RWPE2 (cell line): Measurements from ENCODE around the gene NINJ2.
A peak's percentile ranks its signal among the peaks of the same experiment; 100 is the strongest.

Experiments used
- ATAC-seq: fragments of 200-7000 bp; cut with Tn5 transposase; 3 replicates; pipeline ENCODE4 v1.9.1; 2021; ENCODE audit warnings: low read depth
- DNase-seq: peaks from one replicate; pipeline ENCODE4 v3.0.0-alpha.2; 2020; ENCODE audit warnings: low spot score
- H3K27ac ChIP-seq: fragments of 450-650 bp; 2 replicates; pipeline ENCODE4 v1.5.1; 2017; ENCODE audit warnings: mild to moderate bottlenecking; ENCODE audit not compliant: poor library complexity, severe bottlenecking
- H3K27me3 ChIP-seq: fragments of 250-450 bp; sonication (Bioruptor Pico); 2 replicates; pipeline ENCODE4 v1.5.1; 2021; ENCODE audit warnings: mild to moderate bottlenecking, moderate library complexity; ENCODE audit not compliant: insufficient read depth, poor library complexity, severe bottlenecking
- H3K36me3 ChIP-seq: fragments of 250-450 bp; sonication (Bioruptor Pico); 2 replicates; pipeline ENCODE4 v1.5.1; 2020; ENCODE audit warnings: low read depth, mild to moderate bottlenecking, moderate library complexity
- H3K4me1 ChIP-seq: fragments of 250-450 bp; sonication (Bioruptor Pico); 2 replicates; pipeline ENCODE4 v1.5.1; 2021; ENCODE audit warnings: mild to moderate bottlenecking, moderate library complexity; ENCODE audit not compliant: insufficient read depth, poor library complexity, severe bottlenecking
- H3K4me3 ChIP-seq: fragments of 250-450 bp; sonication (Bioruptor Pico); 2 replicates; pipeline ENCODE4 v1.5.1; 2021; ENCODE audit warnings: mild to moderate bottlenecking, moderate library complexity; ENCODE audit not compliant: severe bottlenecking
- H3K9me3 ChIP-seq: fragments of 250-450 bp; sonication (Bioruptor Pico); 2 replicates; pipeline ENCODE4 v1.5.1; 2021; ENCODE audit warnings: mild to moderate bottlenecking, moderate library complexity; ENCODE audit not compliant: severe bottlenecking
- CTCF ChIP-seq: fragments of 450-650 bp; IDR thresholded peaks from one replicate; pipeline ENCODE4 v1.5.1; 2017; ENCODE audit warnings: mild to moderate bottlenecking, moderate library complexity; ENCODE audit not compliant: poor library complexity, severe bottlenecking

Gene NINJ2

GRCh38 chr12:530821-531220, 132.4 kb downstream of the NINJ2 start:
- TF ChIP-seq CTCF: no peak
- ATAC-seq (no peak), DNase-seq (no peak)
- H3K9me3 ChIP-seq: no peaks in the 10 kb centered on the region
- peak overlapping the region; percentile 7 for H3K27ac ChIP-seq
- H3K27me3 ChIP-seq: no peaks in the 10 kb centered on the region
- H3K4me3 ChIP-seq: no peak overlapping the region
- no peaks in the 10 kb centered on the region for H3K36me3 ChIP-seq
- H3K4me1 ChIP-seq: peaks cover 8% of the 10 kb centered on the region

GRCh38 chr12:530308-530707, 132.9 kb downstream of the NINJ2 start:
- Histone ChIP-seq H3K27me3 (no peaks in the 10 kb centered on the region), H3K27ac (peak overlapping the region; percentile 7), H3K9me3 (no peaks in the 10 kb centered on the region), H3K36me3 (no peaks in the 10 kb centered on the region), H3K4me1 (peaks cover 8% of the 10 kb centered on the region), H3K4me3 (no peak overlapping the region)
- DNase-seq (no peak), ATAC-seq (peak; percentile 74)
- TF ChIP-seq CTCF: no peak

GRCh38 chr12:527729-528128, 135.5 kb downstream of the NINJ2 start:
- H3K36me3 ChIP-seq: no peaks in the 10 kb centered on the region
- no peak for TF ChIP-seq CTCF

GRCh38 chr12:527241-527640, 136.0 kb downstream of the NINJ2 start:
- Histone ChIP-seq H3K36me3 (no peaks in the 10 kb centered on the region), H3K4me1 (peaks cover 12% of the 10 kb centered on the region), H3K27me3 (no peaks in the 10 kb centered on the region), H3K9me3 (no peaks in the 10 kb centered on the region), H3K27ac (no peak overlapping the region), H3K4me3 (no peak overlapping the region)
- DNase-seq (no peak), ATAC-seq (no peak)
- no peak for TF ChIP-seq CTCF

More at GRCh38 chr12:527729-528128, 135.5 kb downstream of the NINJ2 start:
- H3K4me3 ChIP-seq: no peak overlapping the region
- no peaks in the 10 kb centered on the region for H3K27me3 ChIP-seq
- H3K4me1 ChIP-seq: peaks cover 12% of the 10 kb centered on the region
- ATAC-seq (no peak), DNase-seq (no peak)
- no peaks in the 10 kb centered on the region for H3K9me3 ChIP-seq
- H3K27ac ChIP-seq: no peak overlapping the region

- no peak; the same call in 2 of the 3 replicates for ATAC-seq
- Histone ChIP-seq H3K27me3 (no peaks in the 10 kb centered on the region), H3K4me3 (no peak overlapping the region), H3K9me3 (no peaks in the 10 kb centered on the region), H3K4me1 (peaks cover 12% of the 10 kb centered on the region), H3K27ac (no peak overlapping the region), H3K36me3 (no peaks in the 10 kb centered on the region)
- no peak for DNase-seq
- no peak for TF ChIP-seq CTCF
Observed at GRCh38 chr12:526089-526488, 137.2 kb downstream of the NINJ2 start.
